OCI-M2 (cell line): ENCODE data around the gene IL17REL.

Experiments
- DNase-seq: peaks from one replicate; lab custom pipeline; 2025; ENCODE audit not compliant: unreplicated experiment; lab: John Stamatoyannopoulos, UW

The IL17REL gene

DNA sequence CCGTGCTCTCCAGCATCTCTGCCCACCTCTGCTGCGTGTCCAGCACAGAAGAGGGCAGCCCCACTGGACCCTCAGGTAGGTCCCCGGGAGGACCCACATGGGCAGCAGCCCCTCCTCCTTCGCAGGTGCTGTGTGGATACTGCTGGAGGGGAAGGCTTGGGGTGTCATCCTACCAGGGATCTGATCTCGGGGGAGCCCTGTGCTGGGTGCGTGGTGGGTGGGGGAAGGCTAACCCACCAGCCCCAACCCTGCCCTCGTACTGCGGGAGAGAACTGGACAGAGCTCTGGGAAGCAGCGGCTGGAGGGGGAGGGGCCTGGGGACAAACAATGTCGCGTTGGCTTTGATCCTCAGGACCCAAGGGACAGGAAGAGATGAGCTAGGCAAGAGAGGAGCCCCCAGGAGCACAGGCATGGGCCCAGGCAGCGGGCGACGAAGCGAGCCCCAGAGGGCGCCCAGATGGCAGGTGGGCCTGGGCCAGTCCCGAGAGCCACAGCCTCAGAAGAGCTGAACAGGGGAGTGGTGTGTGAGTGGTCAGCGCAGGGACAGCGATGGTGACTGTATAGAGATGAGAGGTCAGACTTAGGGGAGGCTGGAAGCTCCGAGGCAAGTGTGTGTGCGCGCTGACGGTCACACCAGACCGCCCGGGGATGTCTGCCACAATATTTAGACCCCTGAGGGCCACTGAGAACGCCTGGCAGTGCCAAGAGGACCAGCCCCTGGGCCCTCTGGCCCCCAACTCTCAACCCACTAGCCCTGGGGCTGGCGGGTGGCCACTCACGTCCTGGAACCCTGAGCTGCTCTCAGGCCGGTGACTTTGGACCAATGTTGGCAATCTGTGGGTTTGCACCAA is 53.4 kb downstream of the IL17REL start:
- no peak for DNase-seq

DNA sequence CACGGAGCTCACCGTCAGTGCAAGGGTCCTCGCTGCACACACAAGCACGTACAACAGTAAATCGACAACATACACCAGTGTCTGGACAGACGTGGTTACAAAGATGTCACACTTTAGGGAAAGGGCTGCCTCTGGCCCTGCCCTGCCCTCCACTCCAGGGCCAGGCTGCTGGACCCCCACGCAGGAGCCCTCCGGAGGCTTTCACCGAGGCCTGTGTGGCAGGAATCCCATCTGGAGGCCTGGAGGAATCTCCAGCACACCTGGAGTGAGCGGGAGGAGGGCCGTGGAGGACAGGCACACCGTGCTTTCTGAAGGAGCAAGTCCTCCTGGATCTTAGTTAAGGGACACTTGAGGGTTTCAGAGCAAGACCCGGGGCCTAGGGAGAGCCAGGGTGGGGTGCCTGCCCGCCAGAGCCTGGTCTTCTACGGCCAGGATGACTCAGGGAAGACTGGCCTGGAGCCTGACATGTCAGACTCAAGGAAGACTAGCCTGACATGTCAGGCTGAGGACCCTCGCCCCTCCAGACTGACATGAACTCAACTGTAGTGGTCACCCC is 54.1 kb downstream of the IL17REL start:
- no peak for DNase-seq

DNA sequence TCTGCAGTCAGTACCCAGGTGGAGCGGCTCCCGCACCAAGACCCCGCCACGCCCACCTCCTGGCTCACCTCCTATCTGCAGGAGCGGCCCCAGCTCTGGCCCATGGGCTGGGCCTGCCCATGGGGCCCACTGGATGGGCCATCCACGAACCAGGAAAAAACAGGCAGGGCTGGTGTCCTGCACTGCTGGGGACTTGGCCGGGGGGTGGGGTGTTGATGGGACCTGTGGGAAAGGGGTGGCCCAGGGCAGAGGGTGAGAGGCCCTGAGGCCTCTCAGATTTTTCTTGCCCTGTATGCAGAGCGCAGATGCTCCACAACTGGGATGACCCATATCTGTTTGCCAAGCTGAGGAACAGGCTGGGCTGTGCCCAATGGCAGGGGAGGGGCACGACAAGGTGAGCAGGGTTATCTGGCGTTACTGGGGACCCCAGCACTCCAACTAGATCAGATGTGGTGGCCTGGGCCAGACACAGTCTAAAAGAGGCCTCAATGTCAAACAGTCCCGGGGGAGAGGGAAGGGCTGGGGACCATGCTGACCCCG is 54.7 kb downstream of the IL17REL start:
- no peak for DNase-seq

DNA sequence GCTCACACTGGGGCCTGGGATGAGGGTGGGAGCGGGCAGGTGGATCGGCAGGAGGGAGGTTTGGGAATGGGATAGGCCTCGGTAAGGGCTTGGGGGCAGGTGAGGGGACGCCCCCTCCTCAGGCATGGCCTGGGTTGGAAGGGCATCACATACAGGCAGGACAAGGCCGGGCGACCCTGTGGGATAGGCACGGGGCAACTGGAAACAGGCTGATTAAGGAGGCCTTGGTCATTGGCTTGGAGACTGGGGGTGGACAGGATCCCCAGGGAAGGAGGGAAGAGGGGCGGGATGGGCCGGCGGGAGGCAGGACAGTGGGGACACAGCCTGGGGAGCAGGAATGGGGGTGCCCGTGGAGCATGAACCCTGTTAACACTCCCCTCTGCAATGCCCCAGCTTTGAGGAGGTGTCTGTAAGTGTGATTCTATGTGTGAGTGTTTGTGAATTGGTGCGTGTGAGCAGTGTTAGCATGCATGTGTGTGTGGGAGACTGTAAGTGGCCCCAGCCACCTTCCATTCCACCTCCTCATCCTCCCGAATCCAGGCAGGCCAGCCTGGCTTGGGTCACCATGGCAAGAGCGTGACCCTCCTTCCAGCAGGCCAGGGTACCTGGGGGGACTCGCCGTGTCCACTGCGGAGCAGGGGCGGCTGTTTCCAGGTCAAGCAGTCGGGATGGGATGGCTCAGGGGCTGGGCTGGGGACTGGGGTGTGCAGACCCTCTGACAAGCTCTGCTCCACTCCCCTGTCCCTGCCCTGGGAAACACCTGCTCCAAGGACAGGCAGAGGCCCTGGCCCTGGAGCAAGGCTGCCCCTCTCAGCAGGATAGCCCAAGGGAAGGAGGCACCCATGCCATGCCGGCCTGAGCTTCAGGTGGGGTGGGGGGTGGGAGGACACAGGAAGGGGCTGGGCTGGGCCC is 55.4 kb downstream of the IL17REL start:
- DNase-seq: no peak

DNA sequence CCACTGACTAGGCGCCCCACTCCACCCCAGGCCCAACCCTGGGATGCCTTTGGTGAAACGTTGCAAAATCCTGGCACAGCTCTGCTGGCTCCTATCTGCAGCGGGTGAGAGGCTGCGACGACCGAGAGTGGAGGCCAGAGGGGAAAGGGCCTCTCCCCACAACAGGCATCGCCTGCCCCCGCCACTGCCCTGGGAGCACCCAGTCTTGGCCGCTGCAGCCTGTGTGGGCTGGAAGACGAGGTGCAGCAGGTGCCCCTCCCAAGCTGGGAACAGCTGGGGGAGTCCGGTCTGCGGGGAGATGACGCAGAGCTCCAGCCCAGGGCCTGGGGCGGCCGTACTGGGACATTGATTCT is 56.2 kb downstream of the IL17REL start:
- DNase-seq: no peak

DNA sequence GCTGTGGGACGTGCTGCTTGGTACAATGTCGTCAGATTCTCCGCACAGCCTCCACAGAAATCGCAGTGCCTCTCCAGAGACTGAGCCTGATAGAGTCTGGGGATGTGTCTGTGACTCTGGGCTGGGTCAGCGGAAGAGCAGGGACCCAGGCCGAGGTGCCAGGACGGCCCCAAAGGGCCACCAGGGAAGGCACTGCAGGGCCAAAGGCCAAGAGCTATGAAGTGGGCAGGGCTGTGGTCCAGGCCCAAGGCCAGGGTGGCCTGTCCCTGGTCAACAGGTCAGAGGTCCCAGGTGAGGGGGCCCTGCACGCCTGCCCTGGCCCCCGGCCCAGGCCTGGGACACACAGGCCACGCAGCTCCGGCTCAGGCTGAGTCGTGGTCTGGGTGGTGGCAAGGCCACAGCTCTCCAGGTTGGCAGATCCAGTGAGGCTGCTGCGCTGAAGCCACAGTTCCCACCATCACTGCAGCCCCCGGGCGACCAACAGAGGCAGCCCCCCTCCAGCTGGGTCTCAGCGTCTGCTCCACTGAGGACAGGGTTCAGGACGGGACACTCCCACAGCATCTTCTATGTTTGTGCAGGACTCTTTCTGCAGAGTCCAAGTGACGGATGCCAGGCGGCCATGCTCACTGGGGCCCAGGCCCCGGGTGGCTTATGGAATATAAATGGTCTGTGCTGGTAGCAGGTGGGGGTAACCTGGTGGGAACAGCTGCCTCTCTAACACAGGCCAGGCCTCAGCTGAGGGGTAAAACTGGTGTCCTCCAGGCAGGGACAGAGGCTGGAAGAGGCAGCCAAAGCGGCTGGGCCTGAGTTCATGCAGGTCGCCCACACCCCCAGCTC is 56.8 kb downstream of the IL17REL start:
- DNase-seq: no peak

DNA sequence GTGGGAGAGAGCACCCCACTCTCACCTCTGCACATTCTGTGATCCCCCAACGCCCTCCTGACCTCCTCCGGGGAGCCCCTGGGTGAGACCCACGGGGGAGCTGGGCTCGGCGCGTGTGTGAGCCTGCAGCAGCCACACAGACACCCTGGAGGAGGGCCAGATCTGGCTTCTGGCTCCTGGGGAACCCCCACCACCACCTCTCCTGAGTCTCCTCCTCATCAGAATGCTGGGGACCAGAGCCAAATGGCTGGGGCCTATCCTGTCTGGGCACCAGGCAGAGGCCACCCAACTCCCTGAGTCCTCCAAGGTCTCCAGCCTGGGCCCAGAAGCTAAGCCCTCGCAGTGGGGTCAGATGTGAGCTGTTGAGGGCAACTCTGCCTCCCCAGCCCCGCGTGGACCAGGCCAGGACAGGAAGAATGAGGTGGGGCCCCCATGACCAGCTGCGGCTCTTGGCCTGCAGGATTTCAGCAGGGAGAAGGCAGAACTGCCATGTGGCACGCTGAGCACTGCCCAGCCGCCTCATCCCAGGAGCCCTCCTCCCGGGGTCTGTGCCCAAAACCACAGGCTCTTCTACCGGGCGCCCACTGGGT is 57.5 kb downstream of the IL17REL start:
- DNase-seq: no peak

DNA sequence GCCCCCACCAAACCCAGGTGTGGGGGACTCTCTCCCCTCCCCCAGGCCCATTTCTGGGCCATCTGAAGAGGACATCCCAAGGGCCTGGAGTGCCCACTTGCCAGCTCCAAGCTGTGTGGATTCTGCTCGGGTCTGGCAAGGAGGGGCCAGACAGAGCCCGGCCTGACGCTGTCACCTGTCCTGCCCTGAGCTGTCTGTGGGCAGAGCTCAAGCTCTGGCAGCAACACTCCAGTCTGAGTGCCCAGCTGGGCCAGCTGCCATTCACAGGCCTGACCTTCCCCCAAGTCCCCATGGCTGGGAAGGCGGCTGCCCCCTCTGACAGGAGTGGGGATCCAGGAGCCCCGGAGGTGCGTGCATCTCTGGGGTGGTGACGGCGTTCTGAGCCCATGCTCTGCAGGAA is 58.2 kb downstream of the IL17REL start:
- DNase-seq: no peak

DNA sequence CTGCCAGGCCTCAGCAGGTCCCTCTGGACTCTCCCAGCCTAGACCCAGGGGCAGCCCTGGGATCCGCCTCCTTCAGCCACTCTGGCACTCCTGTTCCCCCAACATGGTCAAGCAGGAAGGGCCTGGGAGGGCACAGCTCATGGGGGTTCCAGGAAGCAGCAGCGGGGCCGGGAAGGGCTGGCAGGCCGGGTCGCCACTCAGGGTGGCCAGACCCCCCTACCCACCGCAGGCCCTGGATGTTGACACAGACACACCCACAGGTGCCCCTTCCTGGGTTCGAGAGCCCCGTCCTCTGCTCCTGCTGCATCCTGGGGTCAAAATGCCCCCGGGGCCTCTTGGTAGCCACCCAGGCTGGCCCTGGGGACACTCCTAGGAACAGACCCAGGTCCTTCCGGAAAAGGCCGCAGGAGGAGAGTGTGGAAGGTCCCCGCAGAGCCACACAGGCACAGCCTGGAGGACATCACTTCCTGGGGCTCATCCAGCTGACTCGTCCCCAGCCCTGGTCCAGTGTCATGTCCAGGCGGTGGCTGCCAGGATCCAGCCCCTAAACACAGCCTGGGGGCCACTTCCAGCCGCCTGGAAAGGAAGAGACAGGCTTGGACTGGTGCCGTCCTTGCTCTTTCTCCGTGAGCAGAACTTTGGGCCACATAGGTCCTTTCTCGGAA is 58.8 kb downstream of the IL17REL start:
- DNase-seq: no peak

DNA sequence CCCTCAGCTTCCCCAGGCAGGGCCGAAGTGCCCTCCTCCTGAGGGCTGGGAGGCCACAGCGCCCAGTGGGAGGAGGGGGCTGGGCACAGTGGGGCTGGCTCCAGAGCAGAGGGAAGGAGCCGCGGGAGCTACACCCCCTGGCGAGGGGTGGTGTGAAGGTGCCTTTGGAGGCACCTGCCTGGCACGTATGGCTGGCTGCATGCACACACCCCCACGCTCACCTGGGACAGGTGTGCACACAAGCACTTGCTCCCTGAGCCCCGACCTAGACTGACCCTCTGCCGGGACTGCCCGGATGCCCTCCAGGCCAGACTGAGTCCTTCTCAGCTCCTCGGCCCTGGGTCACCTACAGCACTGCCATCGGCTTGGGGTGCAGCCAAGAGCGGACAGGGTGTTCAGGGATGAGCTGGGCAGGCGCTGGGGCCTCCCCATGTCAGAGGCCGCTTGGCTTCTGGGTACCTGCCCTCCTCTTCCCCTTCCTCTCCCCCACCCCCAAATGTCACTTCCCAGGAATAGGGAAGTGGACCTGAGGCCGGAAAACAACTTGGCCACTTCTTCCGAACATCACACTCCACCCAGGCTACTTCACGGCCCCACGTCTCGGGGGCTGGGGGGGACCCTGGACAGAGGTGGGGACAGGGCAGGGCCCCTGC is 59.4 kb downstream of the IL17REL start:
- DNase-seq: no peak

DNA sequence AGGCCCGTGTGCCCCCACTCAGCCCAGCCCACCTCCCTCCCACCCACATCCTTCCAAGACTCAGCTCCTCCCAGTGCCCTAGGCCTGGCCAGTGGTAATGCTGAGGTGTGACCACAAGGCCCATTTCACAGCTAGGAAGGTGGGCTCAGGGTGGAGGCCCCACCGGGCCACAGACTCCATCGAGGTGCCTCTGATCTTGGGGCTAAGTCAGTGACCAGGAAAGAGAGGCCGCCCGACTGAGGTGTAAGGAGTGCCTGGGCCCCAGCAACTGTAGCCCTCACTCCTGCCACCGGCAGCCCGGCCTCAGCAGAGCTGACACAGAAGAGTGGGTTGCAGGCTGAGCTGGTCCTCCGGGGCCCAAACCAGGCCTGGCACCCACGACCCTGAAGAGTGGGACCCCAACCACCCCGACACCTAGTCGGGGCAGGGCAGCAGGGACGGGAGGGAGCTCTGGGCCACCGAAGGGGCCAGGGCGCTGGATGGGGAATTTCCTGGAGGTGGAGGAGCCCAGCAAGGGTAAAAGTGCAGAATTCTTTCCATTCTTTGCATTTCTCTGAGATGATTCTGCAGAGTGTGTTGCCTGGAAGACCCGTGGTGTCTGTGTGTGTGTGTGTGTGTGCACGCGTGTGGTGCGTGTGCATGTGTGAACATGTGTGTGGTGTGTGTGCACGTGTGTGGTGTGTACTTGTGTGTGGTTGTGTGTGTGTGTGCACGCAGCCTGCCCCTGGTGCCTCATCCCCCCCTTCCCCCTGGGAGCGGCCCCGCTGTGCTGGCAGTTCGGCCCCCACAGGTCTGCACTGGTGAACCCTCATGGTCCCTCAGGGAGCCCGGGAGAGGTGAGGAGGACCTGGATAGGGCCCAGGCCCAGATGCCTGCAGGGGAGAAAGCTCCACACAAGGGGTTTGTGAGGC is 60.3 kb downstream of the IL17REL start:
- DNase-seq: no peak

DNA sequence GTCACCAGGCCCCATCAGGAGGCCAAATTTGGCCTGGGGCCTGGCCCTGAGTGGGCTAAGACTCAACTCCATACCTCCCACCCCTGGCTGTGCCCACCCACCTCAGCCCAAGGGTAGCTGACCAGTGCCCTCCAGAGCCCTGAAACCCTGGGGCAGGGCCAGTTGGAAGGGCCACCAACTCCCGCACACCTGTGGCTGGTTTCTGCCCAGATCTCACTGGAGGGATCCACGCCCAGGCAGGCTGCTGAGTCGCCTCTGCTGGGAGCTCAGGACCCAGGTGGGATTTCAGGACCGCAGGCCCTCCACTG is 60.9 kb downstream of the IL17REL start:
- no peak for DNase-seq

DNA sequence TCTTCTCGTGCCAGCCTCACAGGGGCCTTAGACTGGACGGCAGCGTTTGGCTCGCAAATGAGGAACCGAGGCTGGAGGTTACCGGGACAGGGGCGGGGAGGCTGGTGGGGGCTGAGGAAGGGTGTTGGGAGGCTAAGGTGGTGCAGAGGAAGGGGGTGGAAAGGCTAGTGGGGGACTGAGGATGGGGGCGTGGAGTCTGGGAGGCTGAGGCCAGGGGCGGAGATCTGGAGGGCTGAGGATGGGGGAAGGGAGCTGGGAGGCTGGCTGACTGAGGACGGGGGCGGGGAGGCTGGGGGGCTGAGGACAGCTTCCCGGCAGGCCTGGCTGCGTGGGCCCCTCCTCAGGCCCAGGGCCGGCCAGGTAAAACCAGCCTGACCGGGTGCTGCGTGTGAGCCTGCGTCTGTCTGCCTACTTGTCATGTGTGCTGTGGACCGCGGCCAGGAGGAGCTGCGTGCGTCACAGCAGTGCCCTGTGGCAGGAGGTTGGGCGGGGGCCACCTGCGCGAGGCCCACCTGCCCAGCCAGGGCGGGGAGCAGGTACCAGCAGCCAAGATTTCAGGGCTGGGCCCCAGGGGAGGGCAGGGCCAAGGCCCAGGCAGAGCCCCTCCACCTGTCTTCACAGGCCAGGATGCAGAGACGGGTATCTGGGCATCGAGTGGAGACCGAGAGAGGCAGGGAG is 61.4 kb downstream of the IL17REL start:
- no peak for DNase-seq

DNA sequence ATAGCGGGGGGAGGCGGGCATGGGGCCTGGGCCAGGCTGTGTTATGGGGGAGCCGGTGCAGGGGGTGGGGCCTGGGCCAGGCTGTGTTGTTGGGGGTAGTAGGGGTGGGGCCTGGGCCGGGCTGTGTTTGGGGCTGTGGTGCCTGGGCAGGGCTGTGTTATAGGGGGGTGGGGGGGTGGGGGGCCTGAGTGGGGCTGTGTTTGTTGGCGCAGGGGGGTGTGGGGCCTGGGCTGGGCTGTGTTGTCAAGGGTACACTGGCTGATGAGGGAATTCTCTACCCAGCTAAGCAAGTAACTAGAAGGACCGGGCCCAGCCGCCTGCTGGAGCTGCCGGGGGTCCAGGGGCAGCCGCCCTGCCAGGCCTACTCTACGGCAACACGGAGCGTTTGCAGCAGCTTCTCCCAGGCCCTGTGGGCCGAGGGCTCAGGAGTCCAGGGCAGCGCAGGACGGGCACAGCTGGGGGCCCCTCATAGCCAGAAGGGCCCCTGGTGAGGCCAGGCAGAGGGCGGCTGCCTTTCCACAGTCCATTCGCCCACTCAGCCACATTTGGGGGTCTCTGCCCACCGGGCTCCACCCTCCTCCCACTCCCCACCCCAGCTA is 62.1 kb downstream of the IL17REL start:
- DNase-seq: no peak

DNA sequence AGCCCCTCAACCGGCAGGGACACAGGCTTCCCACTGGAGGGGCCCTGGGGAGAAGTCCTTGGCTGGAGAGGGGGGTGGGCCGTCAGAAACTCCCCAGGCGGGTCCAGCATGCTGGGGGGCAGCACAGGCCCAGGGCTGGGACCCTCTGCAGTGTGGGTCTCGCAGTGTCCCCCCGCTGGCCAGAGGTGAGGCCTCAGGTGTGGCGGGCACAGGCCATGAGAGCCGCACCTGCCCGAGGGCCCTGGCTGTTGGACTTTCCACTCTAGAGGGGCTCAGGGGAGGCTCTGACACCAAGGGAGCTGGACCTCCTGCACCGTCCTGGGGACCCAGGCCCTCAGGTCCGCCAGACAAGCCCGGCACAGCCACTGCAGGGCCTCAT is 62.7 kb downstream of the IL17REL start:
- no peak for DNase-seq

DNA sequence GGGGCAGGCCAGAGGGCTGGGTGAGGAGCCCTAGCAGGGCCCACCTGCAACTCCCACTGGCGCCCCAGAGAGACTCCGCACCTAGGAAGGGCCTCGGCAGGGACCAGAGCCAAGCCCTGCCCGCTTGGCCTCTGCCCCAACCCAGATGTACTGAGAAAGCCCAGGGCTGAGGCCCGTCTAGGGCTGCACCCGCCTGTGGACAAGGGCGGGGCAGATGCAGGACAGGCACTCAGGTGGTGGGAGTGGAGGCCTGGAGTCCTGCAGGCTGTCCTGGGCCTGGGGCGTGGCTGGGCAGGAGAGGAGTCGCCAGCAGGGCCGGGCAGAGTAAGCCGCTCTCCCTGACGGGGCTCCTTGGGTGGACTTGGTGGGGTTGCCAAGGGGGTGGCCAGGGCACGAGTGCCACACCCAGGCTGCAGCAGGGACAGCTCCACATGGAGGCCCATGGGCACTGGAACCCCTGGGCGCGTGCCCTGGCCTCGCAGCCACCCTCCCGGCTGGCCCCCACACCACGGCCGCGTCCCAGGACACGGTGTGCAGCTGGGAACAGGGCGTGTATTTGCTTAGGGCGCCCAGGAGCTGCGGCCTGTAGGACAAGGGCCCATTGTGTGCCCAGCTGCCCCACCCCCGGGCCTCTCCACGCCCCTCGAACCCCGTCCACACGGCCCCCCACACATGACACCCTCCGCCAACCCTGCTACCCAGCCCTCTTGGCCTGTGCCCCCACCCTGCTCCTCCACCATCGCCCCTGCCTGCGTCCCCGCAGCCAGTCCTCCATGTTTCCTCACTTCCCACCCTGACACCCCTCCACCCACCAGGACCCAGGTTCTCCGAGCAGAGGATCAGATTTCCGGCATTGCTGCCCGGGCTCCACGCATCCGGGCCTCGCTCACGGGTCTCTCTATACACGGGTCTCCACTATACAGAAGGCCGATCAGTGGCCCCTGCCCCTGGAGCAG is 63.3 kb downstream of the IL17REL start:
- DNase-seq: no peak
